ENCODE results near the gene XCL2. TPM values are rescaled to one million over a fixed set of nuclear protein-coding genes. Genes with fewer than 3 reads are reported as not detected.
"Not testable (repeated sequence)": the region's sequence is repeated elsewhere in the genome, so short reads cannot be mapped to it uniquely, and the experiment has no call there.

XCL2 gene
- polyA plus RNA-seq, 1 of the 3 experiments (the other 2 are of a cell fraction), result not detected

DNA sequence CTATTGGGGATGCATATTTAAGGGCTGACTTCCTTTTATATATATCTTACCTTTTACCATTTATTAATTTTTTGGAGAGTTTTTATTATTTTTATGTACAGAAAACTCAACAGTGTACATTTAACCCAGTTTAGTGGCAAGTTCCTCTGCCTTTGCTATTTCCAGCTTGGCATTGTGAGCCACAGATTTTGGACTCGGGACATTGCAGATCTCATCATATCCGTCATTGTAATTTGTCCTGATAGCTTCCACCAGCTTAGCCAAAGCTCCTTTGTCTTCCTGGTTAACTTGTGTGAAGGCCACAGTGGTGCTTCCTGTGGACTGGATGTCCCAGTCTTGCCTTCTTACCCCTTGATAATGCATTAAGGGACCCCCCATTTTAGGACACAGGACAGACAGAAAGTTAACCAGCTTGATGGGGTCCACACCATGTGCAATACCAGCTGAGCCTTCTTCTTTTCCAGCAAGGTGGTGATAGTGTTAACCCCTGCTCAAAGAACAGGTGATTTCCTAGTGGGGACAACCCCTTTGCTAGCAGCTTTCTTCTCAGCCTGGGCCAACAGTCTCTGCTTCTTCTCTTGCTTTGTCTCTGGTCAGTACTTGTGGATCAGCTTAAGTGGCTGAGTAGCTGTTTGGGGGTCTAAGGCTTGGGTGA is 34.9 kb upstream of the XCL2 start:
- H3K9me2 ChIP-seq; H3K9ac ChIP-seq; H3F3A ChIP-seq (replicated peaks; ENCODE audit: insufficient read depth); H3K36me3 ChIP-seq (replicated peaks in 1 of 2; ENCODE audit: control insufficient read depth in 1 of 2, insufficient read depth in 2 of 2, low read length in 1 of 2); DNase-seq; POLR2A ChIA-PET; H4K20me1 ChIP-seq (ENCODE audit: insufficient read depth); H2AFZ ChIP-seq (ENCODE audit: low read depth); H3K9me3 ChIP-seq; H3K27ac ChIP-seq (ENCODE audit: low read depth in 2 of 2, low read length in 1 of 2); H3K27me3 ChIP-seq (ENCODE audit: insufficient read depth); H3K4me3 ChIP-seq (ENCODE audit: low read depth in 2 of 2, low read length in 1 of 2); H3K4me2 ChIP-seq; H3K79me2 ChIP-seq (ENCODE audit: insufficient read depth): not testable (repeated sequence)
- 53% methylated on average over 2 of the region's 2 CpGs for WGBS (ENCODE audit: low lambda C conversion rate)
- CTCF ChIA-PET, result interaction anchor here (1.5 to 2.0 kb wide), 3 partner anchors 139 to 236 kb away, joined by 8 to 10 read pairs (median 10); no protein-coding TSS in a partner anchor
- peaks cover 0 to 12% of the 10 kb centered on the region in 2 experiments; a peak in 2 of 4 replicates for H3K4me1 ChIP-seq (ENCODE audit: control insufficient read depth in 1 of 2, insufficient read depth in 2 of 2, low read depth in 1 of 2, low read length in 1 of 2)

DNA sequence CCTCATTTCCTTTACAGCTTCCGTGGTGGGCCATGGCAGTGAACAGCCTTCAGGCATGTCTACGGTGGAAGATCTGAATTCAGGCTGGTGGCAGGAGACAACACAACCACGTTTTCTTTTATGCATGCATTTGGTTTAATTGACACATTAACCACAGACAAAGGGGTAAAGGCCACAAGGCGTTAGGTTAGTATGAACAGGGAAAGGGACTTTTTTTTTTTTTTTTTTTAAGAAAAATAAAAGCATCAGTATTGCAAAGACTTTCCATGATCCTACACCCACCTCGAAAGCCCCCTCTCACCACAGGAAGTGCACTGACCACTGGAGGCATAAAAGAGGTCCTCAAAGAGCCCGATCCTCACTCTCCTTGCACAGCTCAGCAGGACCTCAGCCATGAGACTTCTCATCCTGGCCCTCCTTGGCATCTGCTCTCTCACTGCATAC is 32.5 kb upstream of the XCL2 start, which contains the start of gene XCL1:
XCL1 (plus strand) TSS at position 361 of the 444 bp plus-strand sequence; CDS start at position 394, 33 bp downstream.
- 89% methylated on average over 4 of the region's 6 CpGs for WGBS (ENCODE audit: low lambda C conversion rate)
- CTCF ChIA-PET; H3K27me3 ChIP-seq (ENCODE audit: insufficient read depth): not testable (repeated sequence)

GRCh38 chr1:168574234-168574633 is 30.4 kb upstream of the XCL2 start:
- H3K4me3 ChIP-seq (ENCODE audit: low read depth in 2 of 2, low read length in 1 of 2); H3K36me3 ChIP-seq (replicated peaks in 1 of 2; ENCODE audit: control insufficient read depth in 1 of 2, insufficient read depth in 2 of 2, low read length in 1 of 2); H3K9me2 ChIP-seq; H3K79me2 ChIP-seq (ENCODE audit: insufficient read depth); POLR2A ChIA-PET; H4K20me1 ChIP-seq (ENCODE audit: insufficient read depth); H2AFZ ChIP-seq (ENCODE audit: low read depth); H3K9ac ChIP-seq; H3K27me3 ChIP-seq (ENCODE audit: insufficient read depth); H3K27ac ChIP-seq (ENCODE audit: low read depth in 2 of 2, low read length in 1 of 2); H3K9me3 ChIP-seq; H3F3A ChIP-seq (replicated peaks; ENCODE audit: insufficient read depth); H3K4me1 ChIP-seq (ENCODE audit: control insufficient read depth in 1 of 2, insufficient read depth in 2 of 2, low read depth in 1 of 2, low read length in 1 of 2); H3K4me2 ChIP-seq: not testable (repeated sequence)
- DNase-seq, result peak; percentile 17
- TF ChIP-seq RAD21 (IDR thresholded peaks at IDR 0.05; ENCODE audit: low read length) (peak; percentile 60), SMC3 (IDR thresholded peaks at IDR 0.05; ENCODE audit: low read depth, low read length) (peak; percentile 54; the same call in 1 of the 2 replicates), GATA2 (CRISPR knock-in tag; IDR thresholded peaks at IDR 0.05) (0 out of 2 replicates have a peak, but pooled peaks have one; percentile 15)
- TF ChIP-seq, protein P1, sequence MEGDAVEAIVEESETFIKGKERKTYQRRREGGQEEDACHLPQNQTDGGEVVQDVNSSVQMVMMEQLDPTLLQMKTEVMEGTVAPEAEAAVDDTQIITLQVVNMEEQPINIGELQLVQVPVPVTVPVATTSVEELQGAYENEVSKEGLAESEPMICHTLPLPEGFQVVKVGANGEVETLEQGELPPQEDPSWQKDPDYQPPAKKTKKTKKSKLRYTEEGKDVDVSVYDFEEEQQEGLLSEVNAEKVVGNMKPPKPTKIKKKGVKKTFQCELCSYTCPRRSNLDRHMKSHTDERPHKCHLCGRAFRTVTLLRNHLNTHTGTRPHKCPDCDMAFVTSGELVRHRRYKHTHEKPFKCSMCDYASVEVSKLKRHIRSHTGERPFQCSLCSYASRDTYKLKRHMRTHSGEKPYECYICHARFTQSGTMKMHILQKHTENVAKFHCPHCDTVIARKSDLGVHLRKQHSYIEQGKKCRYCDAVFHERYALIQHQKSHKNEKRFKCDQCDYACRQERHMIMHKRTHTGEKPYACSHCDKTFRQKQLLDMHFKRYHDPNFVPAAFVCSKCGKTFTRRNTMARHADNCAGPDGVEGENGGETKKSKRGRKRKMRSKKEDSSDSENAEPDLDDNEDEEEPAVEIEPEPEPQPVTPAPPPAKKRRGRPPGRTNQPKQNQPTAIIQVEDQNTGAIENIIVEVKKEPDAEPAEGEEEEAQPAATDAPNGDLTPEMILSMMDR (IDR thresholded peaks at IDR 0.05), result peak; percentile 68
- CTCF ChIA-PET, result interaction anchor here (0.7 kb wide), 1 partner anchor 134 kb away, joined by 4 read pairs; no protein-coding TSS in a partner anchor
- WGBS (ENCODE audit: low lambda C conversion rate), result 6% methylated on average over 4 of the region's 4 CpGs

More for the DNA sequence above, 32.5 kb upstream of the XCL2 start, which contains the start of gene XCL1:
- H3F3A ChIP-seq (replicated peaks; ENCODE audit: insufficient read depth); H3K4me1 ChIP-seq (ENCODE audit: control insufficient read depth in 1 of 2, insufficient read depth in 2 of 2, low read depth in 1 of 2, low read length in 1 of 2); POLR2A ChIA-PET; H3K4me3 ChIP-seq (ENCODE audit: low read depth in 2 of 2, low read length in 1 of 2); H3K9ac ChIP-seq; H3K79me2 ChIP-seq (ENCODE audit: insufficient read depth); H3K36me3 ChIP-seq (replicated peaks in 1 of 2; ENCODE audit: control insufficient read depth in 1 of 2, insufficient read depth in 2 of 2, low read length in 1 of 2); H2AFZ ChIP-seq (ENCODE audit: low read depth); DNase-seq; H3K9me2 ChIP-seq; H3K27ac ChIP-seq (ENCODE audit: low read depth in 2 of 2, low read length in 1 of 2); H3K4me2 ChIP-seq; H4K20me1 ChIP-seq (ENCODE audit: insufficient read depth); H3K9me3 ChIP-seq: not testable (repeated sequence)
